ENCODE data around the gene NELL2.
"Not testable (repeated sequence)": the region's sequence is repeated elsewhere in the genome, so short reads cannot be mapped to it uniquely, and the experiment has no call there.

The NELL2 gene

DNA sequence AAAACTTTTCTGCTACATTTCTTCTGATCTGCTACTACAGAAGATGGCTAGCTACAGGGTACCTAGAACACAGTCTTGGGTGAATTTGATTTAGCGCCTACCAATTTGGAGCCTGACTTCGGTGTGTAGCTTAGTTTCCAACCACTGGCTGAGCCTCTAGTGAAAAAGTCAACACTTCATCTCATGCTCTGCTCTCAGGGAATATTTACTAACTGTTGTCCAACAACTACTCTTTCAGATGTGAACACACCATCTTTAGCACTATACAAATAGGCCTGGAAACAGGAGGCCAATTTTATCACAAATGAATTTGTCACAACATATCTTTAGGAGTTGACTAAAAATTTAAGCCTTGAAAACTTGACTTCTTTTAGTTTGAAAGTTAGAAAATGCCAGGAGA is 167.9 kb downstream of the NELL2 start:
- no peaks in the 10 kb centered on the region for H3K4me1 Mint-ChIP-seq
- peaks cover 7% of the 10 kb centered on the region for H3K36me3 Mint-ChIP-seq (ENCODE audit: insufficient read depth)
- no peaks in the 10 kb centered on the region for H3K27me3 Mint-ChIP-seq
- ATAC-seq (replicated peaks; ENCODE audit: extremely low read depth, poor library complexity, severe bottlenecking) (no peak), DNase-seq (ENCODE audit: low spot score in 2 of 2) (no peak)
- no peaks in the 10 kb centered on the region for H3K9me3 Mint-ChIP-seq
- H3K27ac Mint-ChIP-seq (ENCODE audit: low read depth): no peak overlapping the region
- no peak overlapping the region for H3K4me3 Mint-ChIP-seq

DNA sequence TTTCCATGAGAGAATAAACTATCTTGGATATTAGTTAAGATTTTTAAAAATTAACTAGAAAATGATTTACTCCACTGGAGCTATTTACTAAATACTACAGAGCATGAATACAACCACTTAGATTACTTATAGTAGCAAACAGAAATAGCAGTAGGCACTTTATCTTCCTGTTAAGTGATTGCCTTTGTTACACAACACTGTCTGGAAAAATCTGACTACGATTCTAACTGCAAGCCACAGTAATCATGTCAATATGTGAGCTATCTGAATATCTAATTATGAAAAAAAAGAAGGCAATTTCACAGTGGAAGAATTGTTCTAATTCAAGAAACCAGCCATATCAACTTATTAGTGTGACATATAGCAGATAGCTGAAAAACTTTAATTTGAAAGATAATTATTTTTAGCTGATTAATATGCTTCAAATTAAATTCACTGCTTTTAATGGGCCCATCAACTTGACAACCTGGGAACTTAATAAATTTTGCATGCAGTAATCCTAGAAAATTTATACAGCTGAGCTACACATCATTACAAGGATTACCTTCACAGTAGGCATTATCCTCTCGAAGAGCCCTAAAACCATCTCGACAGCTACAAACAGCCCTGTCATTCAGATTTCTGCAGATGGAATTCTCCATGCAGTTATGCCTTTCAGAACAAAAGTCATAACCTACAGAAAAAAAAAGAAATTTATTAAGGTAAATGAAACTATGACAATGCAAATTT is 172.8 kb downstream of the NELL2 start:
- Mint-ChIP-seq H3K36me3 (ENCODE audit: insufficient read depth) (peaks cover 14% of the 10 kb centered on the region), H3K27me3 (no peaks in the 10 kb centered on the region), H3K27ac (ENCODE audit: low read depth) (no peak overlapping the region), H3K4me3 (no peak overlapping the region), H3K9me3 (no peaks in the 10 kb centered on the region), H3K4me1 (peaks cover 4% of the 10 kb centered on the region)
- DNase-seq (ENCODE audit: low spot score in 2 of 2): no peak
- no peak for ATAC-seq (replicated peaks; ENCODE audit: extremely low read depth, poor library complexity, severe bottlenecking)

GRCh38 chr12:44697511-44697910 is 178.6 kb downstream of the NELL2 start:
- peaks cover 21% of the 10 kb centered on the region for H3K36me3 Mint-ChIP-seq (ENCODE audit: insufficient read depth)
- no peaks in the 10 kb centered on the region for H3K9me3 Mint-ChIP-seq
- no peak for ATAC-seq (replicated peaks; ENCODE audit: extremely low read depth, poor library complexity, severe bottlenecking)

DNA sequence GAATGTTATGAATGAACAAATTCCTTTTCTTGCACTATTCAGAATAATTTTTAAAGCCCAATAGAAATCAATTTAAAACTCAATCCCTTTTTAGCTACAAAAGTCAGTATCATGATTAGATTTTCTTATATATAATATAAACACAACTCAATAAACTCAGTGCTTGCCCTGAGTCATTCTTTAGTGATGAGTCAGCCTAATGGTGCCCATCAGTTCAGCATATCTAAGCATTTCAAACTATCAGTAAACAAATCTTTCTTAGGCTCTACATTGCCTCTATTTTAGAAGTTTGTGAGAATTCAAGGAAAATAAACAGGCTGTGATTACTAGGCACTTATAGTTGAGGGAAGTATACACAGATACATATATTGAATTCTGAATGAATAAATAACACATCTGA is 179.6 kb downstream of the NELL2 start:
- H3K36me3 Mint-ChIP-seq (ENCODE audit: insufficient read depth): peaks cover 14% of the 10 kb centered on the region
- no peaks in the 10 kb centered on the region for H3K27me3 Mint-ChIP-seq
- ATAC-seq (replicated peaks; ENCODE audit: extremely low read depth, poor library complexity, severe bottlenecking) (no peak), DNase-seq (ENCODE audit: low spot score in 2 of 2) (no peak)
- no peak overlapping the region for H3K4me3 Mint-ChIP-seq
- H3K27ac Mint-ChIP-seq (ENCODE audit: low read depth): no peak overlapping the region
- peaks cover under 1% of the 10 kb centered on the region for H3K4me1 Mint-ChIP-seq
- peaks cover 1% of the 10 kb centered on the region for H3K9me3 Mint-ChIP-seq

More at GRCh38 chr12:44697511-44697910, 178.6 kb downstream of the NELL2 start:
- peaks cover 4% of the 10 kb centered on the region for H3K4me1 Mint-ChIP-seq
- H3K27me3 Mint-ChIP-seq: no peaks in the 10 kb centered on the region
- DNase-seq (ENCODE audit: low spot score in 2 of 2): no peak
- no peak overlapping the region for H3K27ac Mint-ChIP-seq (ENCODE audit: low read depth)
- H3K4me3 Mint-ChIP-seq: no peak overlapping the region

- H3K27ac Mint-ChIP-seq (ENCODE audit: low read depth): no peak overlapping the region
- no peak for ATAC-seq (replicated peaks; ENCODE audit: extremely low read depth, poor library complexity, severe bottlenecking)
These were observed 182.1 kb downstream of the NELL2 start for GRCh38 chr12:44694017-44694416.

GRCh38 chr12:44689587-44689986 is 186.5 kb downstream of the NELL2 start:
- Mint-ChIP-seq H3K4me1 (no peaks in the 10 kb centered on the region), H3K36me3 (ENCODE audit: insufficient read depth) (peaks cover 7% of the 10 kb centered on the region), H3K9me3 (peaks cover 14% of the 10 kb centered on the region), H3K4me3 (no peak overlapping the region), H3K27ac (ENCODE audit: low read depth) (no peak overlapping the region), H3K27me3 (no peaks in the 10 kb centered on the region)
- ATAC-seq (replicated peaks; ENCODE audit: extremely low read depth, poor library complexity, severe bottlenecking): no peak
- no peak for DNase-seq (ENCODE audit: low spot score in 2 of 2)

More at GRCh38 chr12:44694017-44694416, 182.1 kb downstream of the NELL2 start:
- Mint-ChIP-seq H3K36me3 (ENCODE audit: insufficient read depth) (peaks cover 12% of the 10 kb centered on the region), H3K27me3 (no peaks in the 10 kb centered on the region), H3K4me3 (no peak overlapping the region), H3K4me1 (no peaks in the 10 kb centered on the region), H3K9me3 (peaks cover 5% of the 10 kb centered on the region)
- no peak for DNase-seq (ENCODE audit: low spot score in 2 of 2)

DNA sequence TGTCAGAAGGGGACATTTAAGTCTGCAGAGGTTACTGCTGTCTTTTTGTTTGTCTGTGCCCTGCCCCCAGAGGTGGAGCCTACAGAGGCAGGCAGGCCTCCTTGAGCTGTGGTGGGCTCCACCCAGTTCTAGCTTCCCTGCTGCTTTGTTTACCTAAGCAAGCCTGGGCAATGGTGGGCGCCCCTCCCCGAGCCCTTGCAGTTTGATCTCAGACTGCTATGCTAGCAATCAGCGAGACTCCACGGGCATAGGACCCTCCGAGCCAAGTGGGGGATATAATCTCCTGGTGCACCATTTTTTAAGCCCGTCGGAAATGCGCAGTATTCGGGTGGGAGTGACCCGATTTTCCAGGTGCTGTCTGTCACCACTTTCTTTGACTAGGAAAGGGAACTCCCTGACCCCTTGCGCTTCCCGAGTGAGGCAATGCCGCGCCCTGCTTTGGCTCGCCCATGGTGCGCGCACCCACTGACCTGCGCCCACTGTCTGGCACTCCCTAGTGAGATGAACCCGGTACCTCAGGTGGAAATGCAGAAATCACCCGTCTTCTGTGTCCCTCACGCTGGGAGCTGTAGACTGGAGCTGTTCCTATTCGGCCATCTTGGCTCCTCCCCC is 189.2 kb downstream of the NELL2 start:
- not testable (repeated sequence) for ATAC-seq (replicated peaks; ENCODE audit: extremely low read depth, poor library complexity, severe bottlenecking); DNase-seq (ENCODE audit: low spot score in 2 of 2); H3K27ac Mint-ChIP-seq (ENCODE audit: low read depth); H3K4me1 Mint-ChIP-seq; H3K27me3 Mint-ChIP-seq; H3K4me3 Mint-ChIP-seq; H3K36me3 Mint-ChIP-seq (ENCODE audit: insufficient read depth)
- H3K9me3 Mint-ChIP-seq: peaks cover 18% of the 10 kb centered on the region

DNA sequence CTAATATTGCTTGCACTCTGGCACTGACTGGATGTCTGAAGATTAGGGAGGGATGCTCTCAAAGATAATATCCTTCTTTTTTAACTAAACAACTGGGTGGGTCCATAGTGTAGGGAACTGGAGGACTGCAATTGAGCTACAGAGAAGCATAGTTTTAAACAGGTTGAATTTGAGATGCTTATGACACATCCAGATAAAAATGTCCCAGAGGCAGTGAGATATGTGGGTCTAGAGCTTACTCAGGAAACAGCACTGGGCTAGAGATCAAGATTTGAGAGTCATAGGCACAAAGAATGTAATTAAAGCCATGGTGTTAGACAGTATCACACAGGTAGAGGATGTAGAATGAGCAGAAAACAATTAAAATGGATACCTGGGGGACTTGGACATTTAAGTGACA is 198.4 kb downstream of the NELL2 start:
- no peak for DNase-seq (ENCODE audit: low spot score in 2 of 2)
- ATAC-seq (replicated peaks; ENCODE audit: extremely low read depth, poor library complexity, severe bottlenecking): no peak
- no peaks in the 10 kb centered on the region for H3K27me3 Mint-ChIP-seq
- H3K9me3 Mint-ChIP-seq: no peaks in the 10 kb centered on the region
- no peak overlapping the region for H3K27ac Mint-ChIP-seq (ENCODE audit: low read depth)
- no peaks in the 10 kb centered on the region for H3K4me1 Mint-ChIP-seq
- no peaks in the 10 kb centered on the region for H3K36me3 Mint-ChIP-seq (ENCODE audit: insufficient read depth)
- no peak overlapping the region for H3K4me3 Mint-ChIP-seq

DNA sequence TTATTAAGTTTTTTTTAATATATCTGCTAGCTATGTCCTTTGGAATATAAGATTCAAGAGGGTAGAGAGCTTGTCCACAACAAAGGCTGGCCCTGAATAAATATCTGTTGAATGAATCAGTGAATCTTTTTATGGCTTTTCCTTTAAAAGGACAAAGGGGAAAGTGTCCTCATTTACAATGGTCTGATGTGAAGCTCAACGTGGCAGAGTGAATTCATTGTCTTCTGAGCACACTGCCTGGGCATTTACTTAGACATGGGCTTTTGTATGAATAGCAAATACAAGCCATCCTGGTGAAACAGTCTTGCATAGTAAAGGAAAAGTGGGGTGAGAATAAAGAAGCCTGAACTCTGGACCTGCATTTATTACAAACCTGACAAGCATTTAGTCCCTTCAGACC is 201.2 kb downstream of the NELL2 start:
- Mint-ChIP-seq H3K27ac (ENCODE audit: low read depth) (no peak overlapping the region), H3K9me3 (peaks cover 17% of the 10 kb centered on the region), H3K36me3 (ENCODE audit: insufficient read depth) (peaks cover 3% of the 10 kb centered on the region), H3K4me3 (no peak overlapping the region), H3K4me1 (no peaks in the 10 kb centered on the region), H3K27me3 (no peaks in the 10 kb centered on the region)
- DNase-seq (ENCODE audit: low spot score in 2 of 2) (no peak), ATAC-seq (replicated peaks; ENCODE audit: extremely low read depth, poor library complexity, severe bottlenecking) (no peak)

- H3K4me1 Mint-ChIP-seq: peaks cover 5% of the 10 kb centered on the region
- ATAC-seq (replicated peaks; ENCODE audit: extremely low read depth, poor library complexity, severe bottlenecking) (no peak), DNase-seq (ENCODE audit: low spot score in 2 of 2) (no peak)
- H3K36me3 Mint-ChIP-seq (ENCODE audit: insufficient read depth): peaks cover 8% of the 10 kb centered on the region
- H3K27me3 Mint-ChIP-seq: no peaks in the 10 kb centered on the region
- peaks cover 17% of the 10 kb centered on the region for H3K9me3 Mint-ChIP-seq
- no peak overlapping the region for H3K27ac Mint-ChIP-seq (ENCODE audit: low read depth)
- H3K4me3 Mint-ChIP-seq: no peak overlapping the region
These were observed 202.3 kb downstream of the NELL2 start for GRCh38 chr12:44673811-44674210.

GRCh38 chr12:44672042-44672441 is 204.1 kb downstream of the NELL2 start:
- Mint-ChIP-seq H3K4me1 (peaks cover 9% of the 10 kb centered on the region), H3K27ac (ENCODE audit: low read depth) (no peak overlapping the region), H3K9me3 (peaks cover 17% of the 10 kb centered on the region), H3K36me3 (ENCODE audit: insufficient read depth) (peaks cover 8% of the 10 kb centered on the region), H3K4me3 (no peak overlapping the region), H3K27me3 (no peaks in the 10 kb centered on the region)
- DNase-seq (ENCODE audit: low spot score in 2 of 2) (no peak), ATAC-seq (replicated peaks; ENCODE audit: extremely low read depth, poor library complexity, severe bottlenecking) (no peak)

GRCh38 chr12:44668443-44668842 is 207.7 kb downstream of the NELL2 start:
- DNase-seq (ENCODE audit: low spot score in 2 of 2): no peak
- H3K27ac Mint-ChIP-seq (ENCODE audit: low read depth): no peak overlapping the region

GRCh38 chr12:44667461-44667860 is 208.7 kb downstream of the NELL2 start:
- H3K4me1 Mint-ChIP-seq: peaks cover 9% of the 10 kb centered on the region
- peaks cover 13% of the 10 kb centered on the region for H3K36me3 Mint-ChIP-seq (ENCODE audit: insufficient read depth)
- no peaks in the 10 kb centered on the region for H3K27me3 Mint-ChIP-seq
- no peak overlapping the region for H3K4me3 Mint-ChIP-seq
- peak overlapping the region; percentile 47 for H3K27ac Mint-ChIP-seq (ENCODE audit: low read depth)
- ATAC-seq (replicated peaks; ENCODE audit: extremely low read depth, poor library complexity, severe bottlenecking): no peak
- H3K9me3 Mint-ChIP-seq: peaks cover 17% of the 10 kb centered on the region
- no peak for DNase-seq (ENCODE audit: low spot score in 2 of 2)

More at GRCh38 chr12:44668443-44668842, 207.7 kb downstream of the NELL2 start:
- Mint-ChIP-seq H3K36me3 (ENCODE audit: insufficient read depth) (peaks cover 10% of the 10 kb centered on the region), H3K4me1 (peaks cover 9% of the 10 kb centered on the region), H3K27me3 (no peaks in the 10 kb centered on the region), H3K9me3 (peaks cover 17% of the 10 kb centered on the region), H3K4me3 (no peak overlapping the region)
- ATAC-seq (replicated peaks; ENCODE audit: extremely low read depth, poor library complexity, severe bottlenecking): no peak
